ENCODE data around the gene NFX1. TPM values are rescaled to one million over a fixed set of nuclear protein-coding genes. Genes with fewer than 3 reads are reported as not detected.

The NFX1 gene
- polyA plus RNA-seq, 2 donors, result 13.0 to 17.2 TPM

- Histone ChIP-seq H3K27ac (ENCODE audit: low read depth in 2 of 2, low read length in 1 of 2) (no peak overlapping the region), H3K36me3 (ENCODE audit: control insufficient read depth in 2 of 2, insufficient read depth in 2 of 2, low read length in 1 of 2) (peaks cover 6 to 14% of the 10 kb centered on the region in 2 donors), H3K27me3 (ENCODE audit: control insufficient read depth in 1 of 2, insufficient read depth in 2 of 2, low read length in 2 of 2) (no peaks in the 10 kb centered on the region), H3K9me3 (ENCODE audit: control insufficient read depth in 2 of 2, insufficient read depth in 1 of 2, low read depth in 1 of 2, low read length in 1 of 2) (peaks cover 0 to 2% of the 10 kb centered on the region in 2 donors), H3K4me3 (ENCODE audit: low read depth in 1 of 2, low read length in 2 of 2) (no peak overlapping the region), H3K4me1 (ENCODE audit: control insufficient read depth in 2 of 2, insufficient read depth in 2 of 2, low read length in 1 of 2) (no peaks in the 10 kb centered on the region)
- 96 to 98% methylated on average over 3 of the region's 3 CpGs for WGBS, 2 donors
Observed at GRCh38 chr9:33340186-33340585, 49.9 kb downstream of the NFX1 start.

- H3K4me1 ChIP-seq (ENCODE audit: control insufficient read depth in 2 of 2, insufficient read depth in 2 of 2, low read length in 1 of 2), result no peaks in the 10 kb centered on the region
- peaks cover 0 to 2% of the 10 kb centered on the region in 2 donors for H3K9me3 ChIP-seq (ENCODE audit: control insufficient read depth in 2 of 2, insufficient read depth in 1 of 2, low read depth in 1 of 2, low read length in 1 of 2)
- H3K4me3 ChIP-seq (ENCODE audit: low read depth in 1 of 2, low read length in 2 of 2), result no peak overlapping the region
- no peaks in the 10 kb centered on the region for H3K27me3 ChIP-seq (ENCODE audit: control insufficient read depth in 1 of 2, insufficient read depth in 2 of 2, low read length in 2 of 2)
- peaks cover 6 to 17% of the 10 kb centered on the region in 2 donors for H3K36me3 ChIP-seq (ENCODE audit: control insufficient read depth in 2 of 2, insufficient read depth in 2 of 2, low read length in 1 of 2)
- no peak overlapping the region for H3K27ac ChIP-seq (ENCODE audit: low read depth in 2 of 2, low read length in 1 of 2)
- WGBS, 2 donors, result 93 to 97% methylated on average over 3 of the region's 3 CpGs
Observed at GRCh38 chr9:33341182-33341581, 50.9 kb downstream of the NFX1 start.

GRCh38 chr9:33344145-33344544 is 53.8 kb downstream of the NFX1 start:
- no peak overlapping the region for H3K27ac ChIP-seq (ENCODE audit: low read depth in 2 of 2, low read length in 1 of 2)
- peaks cover 0 to 2% of the 10 kb centered on the region in 2 donors for H3K9me3 ChIP-seq (ENCODE audit: control insufficient read depth in 2 of 2, insufficient read depth in 1 of 2, low read depth in 1 of 2, low read length in 1 of 2)
- H3K4me1 ChIP-seq (ENCODE audit: control insufficient read depth in 2 of 2, insufficient read depth in 2 of 2, low read length in 1 of 2), result no peaks in the 10 kb centered on the region
- peaks cover 7 to 29% of the 10 kb centered on the region in 2 donors for H3K36me3 ChIP-seq (ENCODE audit: control insufficient read depth in 2 of 2, insufficient read depth in 2 of 2, low read length in 1 of 2)
- WGBS, 2 donors, result 81 to 83% methylated on average over 3 of the region's 3 CpGs
- no peaks in the 10 kb centered on the region for H3K27me3 ChIP-seq (ENCODE audit: control insufficient read depth in 1 of 2, insufficient read depth in 2 of 2, low read length in 2 of 2)
- no peak overlapping the region for H3K4me3 ChIP-seq (ENCODE audit: low read depth in 1 of 2, low read length in 2 of 2)

- Histone ChIP-seq H3K27ac (ENCODE audit: low read depth in 2 of 2, low read length in 1 of 2) (no peak overlapping the region), H3K9me3 (ENCODE audit: control insufficient read depth in 2 of 2, insufficient read depth in 1 of 2, low read depth in 1 of 2, low read length in 1 of 2) (no peaks in the 10 kb centered on the region), H3K4me3 (ENCODE audit: low read depth in 1 of 2, low read length in 2 of 2) (no peak overlapping the region), H3K36me3 (ENCODE audit: control insufficient read depth in 2 of 2, insufficient read depth in 2 of 2, low read length in 1 of 2) (peaks cover 4 to 21% of the 10 kb centered on the region in 2 donors), H3K27me3 (ENCODE audit: control insufficient read depth in 1 of 2, insufficient read depth in 2 of 2, low read length in 2 of 2) (no peaks in the 10 kb centered on the region), H3K4me1 (ENCODE audit: control insufficient read depth in 2 of 2, insufficient read depth in 2 of 2, low read length in 1 of 2) (no peaks in the 10 kb centered on the region)
- 84 to 91% methylated on average over 4 of the region's 4 CpGs for WGBS, 2 donors
Observed at GRCh38 chr9:33346564-33346963, 56.2 kb downstream of the NFX1 start.

- WGBS, 2 donors, result 96 to 98% methylated on average over 4 of the region's 4 CpGs
- Histone ChIP-seq H3K4me1 (ENCODE audit: control insufficient read depth in 2 of 2, insufficient read depth in 2 of 2, low read length in 1 of 2) (no peaks in the 10 kb centered on the region), H3K27me3 (ENCODE audit: control insufficient read depth in 1 of 2, insufficient read depth in 2 of 2, low read length in 2 of 2) (no peaks in the 10 kb centered on the region), H3K4me3 (ENCODE audit: low read depth in 1 of 2, low read length in 2 of 2) (no peak overlapping the region), H3K36me3 (ENCODE audit: control insufficient read depth in 2 of 2, insufficient read depth in 2 of 2, low read length in 1 of 2) (peaks cover 7 to 19% of the 10 kb centered on the region in 2 donors), H3K9me3 (ENCODE audit: control insufficient read depth in 2 of 2, insufficient read depth in 1 of 2, low read depth in 1 of 2, low read length in 1 of 2) (no peaks in the 10 kb centered on the region), H3K27ac (ENCODE audit: low read depth in 2 of 2, low read length in 1 of 2) (no peak overlapping the region)
Observed at GRCh38 chr9:33348998-33349397, 58.7 kb downstream of the NFX1 start.

GRCh38 chr9:33349743-33350142 is 59.4 kb downstream of the NFX1 start:
- Histone ChIP-seq H3K27ac (ENCODE audit: low read depth in 2 of 2, low read length in 1 of 2) (peak overlapping the region; percentile 6 to 15), H3K27me3 (ENCODE audit: control insufficient read depth in 1 of 2, insufficient read depth in 2 of 2, low read length in 2 of 2) (no peaks in the 10 kb centered on the region), H3K4me1 (ENCODE audit: control insufficient read depth in 2 of 2, insufficient read depth in 2 of 2, low read length in 1 of 2) (no peaks in the 10 kb centered on the region), H3K9me3 (ENCODE audit: control insufficient read depth in 2 of 2, insufficient read depth in 1 of 2, low read depth in 1 of 2, low read length in 1 of 2) (no peaks in the 10 kb centered on the region), H3K36me3 (ENCODE audit: control insufficient read depth in 2 of 2, insufficient read depth in 2 of 2, low read length in 1 of 2) (peaks cover 7 to 18% of the 10 kb centered on the region in 2 donors), H3K4me3 (ENCODE audit: low read depth in 1 of 2, low read length in 2 of 2) (no peak overlapping the region)
- 58 to 83% methylated on average over 2 of the region's 2 CpGs for WGBS, 2 donors

- H3K27ac ChIP-seq (ENCODE audit: low read depth in 2 of 2, low read length in 1 of 2), result peak overlapping the region; percentile 18 to 45
- H3K36me3 ChIP-seq (ENCODE audit: control insufficient read depth in 2 of 2, insufficient read depth in 2 of 2, low read length in 1 of 2), result peaks cover 7 to 18% of the 10 kb centered on the region in 2 donors
- 21 to 62% methylated on average over 2 of the region's 2 CpGs for WGBS, 2 donors
Observed at GRCh38 chr9:33350310-33350709, 60.0 kb downstream of the NFX1 start.

GRCh38 chr9:33351547-33351946 is 61.2 kb downstream of the NFX1 start:
- H3K36me3 ChIP-seq (ENCODE audit: control insufficient read depth in 2 of 2, insufficient read depth in 2 of 2, low read length in 1 of 2), result peaks cover 7 to 12% of the 10 kb centered on the region in 2 donors
- 85 to 89% methylated on average over 4 of the region's 4 CpGs for WGBS, 2 donors

More at GRCh38 chr9:33350310-33350709, 60.0 kb downstream of the NFX1 start:
- Histone ChIP-seq H3K4me1 (ENCODE audit: control insufficient read depth in 2 of 2, insufficient read depth in 2 of 2, low read length in 1 of 2) (no peaks in the 10 kb centered on the region), H3K9me3 (ENCODE audit: control insufficient read depth in 2 of 2, insufficient read depth in 1 of 2, low read depth in 1 of 2, low read length in 1 of 2) (no peaks in the 10 kb centered on the region), H3K4me3 (ENCODE audit: low read depth in 1 of 2, low read length in 2 of 2) (no peak overlapping the region), H3K27me3 (ENCODE audit: control insufficient read depth in 1 of 2, insufficient read depth in 2 of 2, low read length in 2 of 2) (no peaks in the 10 kb centered on the region)

GRCh38 chr9:33354651-33355211 is 64.4 kb downstream of the NFX1 start:
- H3K27me3 ChIP-seq (ENCODE audit: control insufficient read depth in 1 of 2, insufficient read depth in 2 of 2, low read length in 2 of 2), result no peaks in the 10 kb centered on the region
- H3K4me1 ChIP-seq (ENCODE audit: control insufficient read depth in 2 of 2, insufficient read depth in 2 of 2, low read length in 1 of 2), result no peaks in the 10 kb centered on the region
- H3K27ac ChIP-seq (ENCODE audit: low read depth in 2 of 2, low read length in 1 of 2), result no peak overlapping the region
- H3K36me3 ChIP-seq (ENCODE audit: control insufficient read depth in 2 of 2, insufficient read depth in 2 of 2, low read length in 1 of 2), result peaks cover 2 to 4% of the 10 kb centered on the region in 2 donors
- H3K9me3 ChIP-seq (ENCODE audit: control insufficient read depth in 2 of 2, insufficient read depth in 1 of 2, low read depth in 1 of 2, low read length in 1 of 2), result no peaks in the 10 kb centered on the region
- 71 to 75% methylated on average over 5 of the region's 5 CpGs for WGBS, 2 donors
- H3K4me3 ChIP-seq (ENCODE audit: low read depth in 1 of 2, low read length in 2 of 2), result no peak overlapping the region

More at GRCh38 chr9:33351547-33351946, 61.2 kb downstream of the NFX1 start:
- Histone ChIP-seq H3K27me3 (ENCODE audit: control insufficient read depth in 1 of 2, insufficient read depth in 2 of 2, low read length in 2 of 2) (no peaks in the 10 kb centered on the region), H3K4me3 (ENCODE audit: low read depth in 1 of 2, low read length in 2 of 2) (no peak overlapping the region), H3K27ac (ENCODE audit: low read depth in 2 of 2, low read length in 1 of 2) (no peak overlapping the region), H3K9me3 (ENCODE audit: control insufficient read depth in 2 of 2, insufficient read depth in 1 of 2, low read depth in 1 of 2, low read length in 1 of 2) (no peaks in the 10 kb centered on the region), H3K4me1 (ENCODE audit: control insufficient read depth in 2 of 2, insufficient read depth in 2 of 2, low read length in 1 of 2) (no peaks in the 10 kb centered on the region)

GRCh38 chr9:33355933-33356332 is 65.6 kb downstream of the NFX1 start:
- Histone ChIP-seq H3K27me3 (ENCODE audit: control insufficient read depth in 1 of 2, insufficient read depth in 2 of 2, low read length in 2 of 2) (no peaks in the 10 kb centered on the region), H3K9me3 (ENCODE audit: control insufficient read depth in 2 of 2, insufficient read depth in 1 of 2, low read depth in 1 of 2, low read length in 1 of 2) (no peaks in the 10 kb centered on the region), H3K4me3 (ENCODE audit: low read depth in 1 of 2, low read length in 2 of 2) (no peak overlapping the region), H3K27ac (ENCODE audit: low read depth in 2 of 2, low read length in 1 of 2) (no peak overlapping the region), H3K36me3 (ENCODE audit: control insufficient read depth in 2 of 2, insufficient read depth in 2 of 2, low read length in 1 of 2) (peaks cover 2 to 4% of the 10 kb centered on the region in 2 donors), H3K4me1 (ENCODE audit: control insufficient read depth in 2 of 2, insufficient read depth in 2 of 2, low read length in 1 of 2) (no peaks in the 10 kb centered on the region)
- 95 to 100% methylated on average over 1 of the region's 1 CpG for WGBS, 2 donors

All from esophagus (tissue), 2 donors.